Gastroesophageal sphincter (tissue), 4 donors: ENCODE data around the gene RAD52. TPM values are rescaled to one million over a fixed set of nuclear protein-coding genes. Genes with fewer than 3 reads are reported as not detected.

Source experiments
- ATAC-seq: fragments of 150-250 bp; one replicate; pipeline ENCODE4 v1.9.1; 2016; ENCODE audit warnings: mild to moderate bottlenecking, moderate library complexity
- H3K27ac ChIP-seq, 4 donors: fragments of 200-600 bp; sonication (generic) in 3 of 4; 1 replicate in 3 of 4; 2 replicates in 1 of 4; pipeline ENCODE4 v1.5.1; 2016 to 2019
- H3K27me3 ChIP-seq: fragments of 200-600 bp; sonication (generic); one replicate; pipeline ENCODE4 v1.5.1; 2019
- H3K36me3 ChIP-seq, 2 donors: fragments of 200-600 bp; sonication (generic); one replicate each; pipeline ENCODE4 v1.5.1; 2019; ENCODE audit warnings: control low read depth in 1 of 2
- H3K4me1 ChIP-seq, 3 donors: fragments of 200-600 bp; sonication (generic); 1 replicate in 2 of 3; 2 replicates in 1 of 3; pipeline ENCODE4 v1.5.1; 2016 to 2019; ENCODE audit warnings: control low read depth in 2 of 3
- H3K4me3 ChIP-seq, 2 donors: fragments of 200-600 bp; sonication (generic); one replicate each; pipeline ENCODE4 v1.5.1; 2019; ENCODE audit warnings: mild to moderate bottlenecking in 1 of 2, moderate library complexity in 1 of 2
- H3K9me3 ChIP-seq, 3 donors: fragments of 200-600 bp; sonication (generic); one replicate each; pipeline ENCODE4 v1.5.1; 2017 to 2019; ENCODE audit warnings: control low read depth in 2 of 3
- CTCF ChIP-seq, 4 experiments: fragments of 200-600 bp in 2 of 4; fragments of 450-650 bp in 2 of 4; sonication (generic) in 1 of 4; IDR thresholded peaks; one replicate each; pipeline ENCODE4 v1.5.1; 2017 to 2019; ENCODE audit warnings: antibody characterized with exemption in 4 of 4, mild to moderate bottlenecking in 2 of 4, moderate library complexity in 2 of 4
- EP300 ChIP-seq: sonication (generic); formaldehyde crosslinking; IDR thresholded peaks from one replicate; pipeline ENCODE4 v1.6.1; 2017; ENCODE audit warnings: antibody characterized with exemption, mild to moderate bottlenecking
- POLR2A ChIP-seq, 2 donors: fragments of 450-650 bp; IDR thresholded peaks; one replicate each; pipeline ENCODE4 v1.6.1; 2017; ENCODE audit warnings: antibody characterized with exemption in 2 of 2, mild to moderate bottlenecking in 2 of 2, moderate library complexity in 1 of 2
- POLR2AphosphoS5 ChIP-seq: sonication (generic); formaldehyde crosslinking; IDR thresholded peaks from one replicate; pipeline ENCODE4 v1.6.1; 2017; ENCODE audit warnings: antibody characterized with exemption
- WGBS, 2 donors: methylation state at CpG; one replicate each; pipeline ENCODE4 v1.1.5; 2018; ENCODE audit warnings: low coverage in 1 of 2; 5-methylcytosine and 5-hydroxymethylcytosine counted together
- total RNA-seq, 4 donors: library from RNA; depleted of rRNA; stranded (reverse); fragments of >200 nt; gene quantifications; one replicate each; pipeline ENCODE4 v1.1.0, GENCODE V29; 2016

RAD52 gene
- total RNA-seq, 4 donors from 2014 or later = 10.0 to 17.7 (median 13.5) TPM

GRCh38 chr12:954741-955140 is 5.2 kb upstream of the RAD52 start:
- H3K27ac ChIP-seq = no peak overlapping the region
- TF ChIP-seq POLR2AphosphoS5 = no peak
- no peak for TF ChIP-seq EP300
- TF ChIP-seq POLR2A (IDR thresholded peaks at IDR 0.05) = no peak
- no peak for TF ChIP-seq CTCF (IDR thresholded peaks at IDR 0.05)
- no peaks in the 10 kb centered on the region for H3K36me3 ChIP-seq
- no peaks in the 10 kb centered on the region for H3K9me3 ChIP-seq
- H3K27me3 ChIP-seq = no peaks in the 10 kb centered on the region
- no peak for ATAC-seq
- no peak overlapping the region for H3K4me3 ChIP-seq
- peaks cover 0 to 5% (median 0%) of the 10 kb centered on the region in 3 donors for H3K4me1 ChIP-seq

- H3K4me3 ChIP-seq = no peak overlapping the region
- no peaks in the 10 kb centered on the region for H3K9me3 ChIP-seq
- H3K27ac ChIP-seq = no peak overlapping the region
- H3K36me3 ChIP-seq = no peaks in the 10 kb centered on the region
- H3K27me3 ChIP-seq = no peaks in the 10 kb centered on the region
- ATAC-seq = no peak
- peaks cover 0 to 8% (median 0%) of the 10 kb centered on the region in 3 donors for H3K4me1 ChIP-seq
- TF ChIP-seq EP300 = no peak
- TF ChIP-seq CTCF (IDR thresholded peaks at IDR 0.05) = no peak
- TF ChIP-seq POLR2A (IDR thresholded peaks at IDR 0.05) = no peak
- TF ChIP-seq POLR2AphosphoS5 = no peak
- 68 to 73% methylated on average over 2 to 7 of the region's 7 CpGs for WGBS, 2 donors
These were observed 4.3 kb upstream of the RAD52 start for GRCh38 chr12:953776-954175.

DNA sequence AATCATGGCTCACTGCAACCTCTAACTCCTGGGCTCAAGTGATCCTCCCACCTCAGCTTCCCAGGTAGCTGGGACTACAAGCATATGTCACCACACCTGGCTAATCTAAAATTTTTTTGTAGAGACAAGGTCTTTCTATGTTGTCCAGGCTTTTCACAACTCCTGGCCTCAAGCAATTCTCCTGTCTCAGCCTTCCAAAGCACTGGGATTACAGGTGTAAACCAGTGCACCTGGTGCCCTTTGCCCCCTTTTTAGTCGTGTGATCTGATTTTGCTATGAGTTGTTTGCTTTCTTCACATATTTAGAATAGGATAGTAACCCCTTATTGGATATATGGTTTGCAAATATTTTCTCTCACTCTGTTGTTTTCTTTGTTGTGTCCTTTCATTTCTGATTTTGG is 1.7 kb upstream of the RAD52 start:
- 45 to 47% methylated on average over 1 of the region's 1 CpG for WGBS, 2 donors
- H3K27ac ChIP-seq = no peak overlapping the region
- no peak for ATAC-seq
- no peaks in the 10 kb centered on the region for H3K27me3 ChIP-seq
- no peaks in the 10 kb centered on the region for H3K36me3 ChIP-seq
- TF ChIP-seq CTCF (IDR thresholded peaks at IDR 0.05) (no peak), POLR2AphosphoS5 (no peak), EP300 (no peak)
- H3K4me1 ChIP-seq = peaks cover 0 to 31% (median 8%) of the 10 kb centered on the region in 3 donors
- H3K4me3 ChIP-seq = no peak overlapping the region
- H3K9me3 ChIP-seq = no peaks in the 10 kb centered on the region

GRCh38 chr12:948238-948637 is 1.3 kb downstream of the RAD52 start:
- no peak for ATAC-seq
- Histone ChIP-seq H3K4me1 (peaks cover 0 to 34% (median 8%) of the 10 kb centered on the region in 3 donors), H3K4me3 (peak overlapping the region; percentile 62 to 86), H3K27ac (peak overlapping the region in 3 of 4 donors; percentile 92 to 96 (median 93)), H3K27me3 (no peaks in the 10 kb centered on the region), H3K36me3 (peaks cover 0 to 11% of the 10 kb centered on the region in 2 donors), H3K9me3 (no peaks in the 10 kb centered on the region)
- WGBS, 2 donors = 85 to 89% methylated on average over 3 to 9 of the region's 9 CpGs
- no peak for TF ChIP-seq POLR2AphosphoS5
- no peak for TF ChIP-seq POLR2A (IDR thresholded peaks at IDR 0.05)
- TF ChIP-seq CTCF (IDR thresholded peaks at IDR 0.05) = no peak
- no peak for TF ChIP-seq EP300

GRCh38 chr12:946631-947030 is 2.9 kb downstream of the RAD52 start:
- no peak for TF ChIP-seq CTCF (IDR thresholded peaks at IDR 0.05)
- TF ChIP-seq POLR2AphosphoS5 = no peak
- no peak for ATAC-seq
- no peak overlapping the region for H3K4me3 ChIP-seq
- no peaks in the 10 kb centered on the region for H3K9me3 ChIP-seq
- peaks cover 0 to 34% (median 8%) of the 10 kb centered on the region in 3 donors for H3K4me1 ChIP-seq
- H3K36me3 ChIP-seq = peaks cover 0 to 23% of the 10 kb centered on the region in 2 donors
- no peak overlapping the region for H3K27ac ChIP-seq
- 48 to 84% methylated on average over 5 of the region's 6 CpGs for WGBS, 2 donors
- H3K27me3 ChIP-seq = no peaks in the 10 kb centered on the region
